T follicular helper cell (primary cell): ENCODE measurements around the gene PGM3.

Experiments used
- DNase-seq: peaks from one replicate; pipeline ENCODE4 v3.0.0-alpha.2; 2020; ENCODE audit warnings: low read depth

The PGM3 gene

GRCh38 chr6:83183082-83183828 lies 9.8 kb downstream of the PGM3 start:
- no peak for DNase-seq

- DNase-seq = no peak
Observed at GRCh38 chr6:83182114-83182513, 11.0 kb downstream of the PGM3 start.

- DNase-seq = no peak
Observed at GRCh38 chr6:83180426-83180950, 12.6 kb downstream of the PGM3 start.

GRCh38 chr6:83176246-83176645 lies 16.8 kb downstream of the PGM3 start:
- no peak for DNase-seq

- no peak for DNase-seq
Observed at GRCh38 chr6:83169511-83169910, 23.6 kb downstream of the PGM3 start.

GRCh38 chr6:83169106-83169505 lies 24.0 kb downstream of the PGM3 start:
- no peak for DNase-seq

GRCh38 chr6:83168556-83168955 lies 24.5 kb downstream of the PGM3 start:
- DNase-seq = no peak

DNA sequence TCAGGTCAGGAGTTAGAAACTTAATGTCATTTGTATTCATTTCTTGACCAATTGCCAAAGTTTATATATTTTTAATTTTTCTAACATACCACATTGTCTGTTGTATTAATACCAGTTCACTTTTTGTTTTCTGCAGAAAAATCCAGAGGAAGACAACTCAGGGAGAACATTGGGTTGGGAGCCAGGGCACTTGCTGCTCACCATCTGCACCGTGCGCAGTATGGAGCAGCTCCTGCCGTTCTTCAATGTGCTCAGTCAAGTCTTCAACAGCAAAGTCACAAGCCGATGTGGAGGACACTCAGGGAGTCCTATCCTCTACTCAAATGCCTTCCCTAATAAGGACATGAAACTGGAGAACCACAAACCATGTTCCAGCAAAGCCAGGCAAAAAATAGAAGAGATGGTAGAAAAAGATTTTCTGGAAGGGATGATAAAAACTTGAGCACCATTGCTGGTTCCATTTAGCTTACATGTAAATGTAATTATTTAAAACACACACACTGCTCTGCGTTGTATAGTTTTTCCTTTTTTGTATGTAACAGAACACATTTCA lies 25.3 kb downstream of the PGM3 start:
- no peak for DNase-seq

GRCh38 chr6:83160167-83160566 lies 32.9 kb downstream of the PGM3 start:
- DNase-seq = no peak

DNA sequence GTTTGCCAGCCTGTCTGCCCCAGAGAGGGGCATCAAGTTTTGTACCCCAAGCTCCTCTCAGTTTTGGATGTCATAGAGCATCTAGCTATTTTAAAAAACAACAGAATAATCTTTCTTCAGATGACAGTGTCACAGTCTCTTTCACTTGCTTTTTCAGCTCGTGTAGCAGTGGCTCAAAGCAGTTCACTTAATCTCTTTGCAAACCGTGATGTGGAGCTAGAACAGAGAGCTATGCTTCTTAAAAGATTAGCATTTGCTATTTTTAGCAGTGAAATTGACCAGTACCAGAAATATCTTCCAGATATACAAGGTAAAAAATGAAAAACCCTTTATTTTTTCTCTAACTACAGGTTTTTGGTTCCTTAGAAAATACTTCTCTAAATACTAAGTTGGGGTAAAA lies 37.3 kb downstream of the PGM3 start:
- no peak for DNase-seq

- no peak for DNase-seq
Observed at GRCh38 chr6:83153883-83154521, 39.1 kb downstream of the PGM3 start.

DNA sequence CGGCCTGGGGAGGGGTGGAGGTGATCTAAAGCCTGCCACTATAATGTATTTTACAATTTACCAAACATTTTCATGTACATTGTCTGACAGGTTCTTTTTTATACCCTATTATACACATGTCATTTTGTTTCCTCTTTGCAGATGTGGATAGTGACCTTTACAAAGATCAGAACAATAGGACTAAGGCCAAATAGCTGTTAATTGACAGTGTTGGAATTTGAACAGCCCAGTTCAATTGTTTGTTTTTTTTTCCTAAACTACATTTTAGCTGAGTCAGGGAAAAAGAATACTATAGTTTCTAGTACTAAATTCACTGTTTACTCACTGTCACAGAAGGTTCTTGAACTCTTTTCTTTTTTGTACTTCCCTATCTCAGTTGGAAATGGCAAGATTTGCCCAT lies 40.2 kb downstream of the PGM3 start:
- DNase-seq = no peak

GRCh38 chr6:83151114-83151513 lies 42.0 kb downstream of the PGM3 start:
- DNase-seq = no peak

- DNase-seq = no peak
Observed at GRCh38 chr6:83138758-83139157, 54.3 kb downstream of the PGM3 start.

GRCh38 chr6:83138118-83138722 lies 54.8 kb downstream of the PGM3 start:
- DNase-seq = no peak

DNA sequence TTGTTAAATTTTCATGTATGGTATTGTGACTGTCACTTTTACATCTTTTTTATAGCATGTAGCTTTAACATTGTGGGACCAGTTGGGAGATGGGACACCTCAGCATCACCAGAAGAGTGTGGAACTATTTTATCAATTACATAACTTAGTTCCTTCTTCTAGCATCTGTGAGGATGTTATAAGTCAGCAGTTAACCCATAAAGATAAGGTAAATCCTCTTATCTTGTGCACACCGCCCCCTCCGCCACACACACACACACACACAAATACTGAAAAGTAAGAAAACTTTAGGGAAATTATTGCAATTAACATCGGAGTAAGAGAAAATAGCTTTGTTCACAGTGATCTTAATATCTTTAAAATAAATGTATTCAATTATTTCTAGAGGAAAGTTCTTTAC lies 60.9 kb downstream of the PGM3 start:
- DNase-seq = no peak

DNA sequence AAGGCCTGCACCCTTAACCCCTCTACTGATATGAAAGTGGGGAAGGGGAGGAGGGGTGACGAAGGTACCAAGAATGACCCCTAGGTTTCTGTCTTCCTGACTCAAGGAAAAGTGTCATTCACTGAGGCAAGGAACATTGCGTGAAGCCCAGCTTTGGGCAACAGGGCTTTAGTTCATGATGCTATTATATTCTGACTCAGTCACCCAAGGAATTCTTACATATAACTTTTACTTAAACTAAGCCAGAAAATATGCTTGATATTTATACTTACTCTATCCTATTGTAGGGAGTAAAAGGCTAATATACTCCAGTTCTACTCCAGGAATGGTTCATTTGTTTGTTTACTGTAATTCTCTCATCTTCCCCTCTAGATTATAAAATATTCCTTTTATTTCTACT lies 65.1 kb downstream of the PGM3 start:
- DNase-seq = no peak

DNA sequence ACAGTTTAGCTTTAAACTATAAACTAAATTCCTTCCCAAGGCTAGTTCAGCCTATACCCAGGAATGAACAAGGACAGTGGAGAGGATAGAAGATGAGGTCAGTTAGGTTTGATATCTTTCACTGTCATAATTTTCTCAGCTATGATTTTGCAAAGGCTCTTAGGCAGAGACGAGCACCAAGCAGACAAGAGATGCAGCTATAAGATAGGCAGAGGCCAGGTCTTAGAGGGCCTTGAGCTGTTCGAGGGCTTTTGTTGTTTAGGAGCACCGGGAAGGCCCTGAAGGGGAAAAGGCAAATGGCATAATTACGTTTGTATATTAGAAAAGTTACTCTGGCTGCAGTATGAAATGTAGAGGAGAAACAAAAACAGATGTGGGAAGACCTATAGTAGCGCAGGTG lies 65.8 kb downstream of the PGM3 start:
- DNase-seq = no peak

DNA sequence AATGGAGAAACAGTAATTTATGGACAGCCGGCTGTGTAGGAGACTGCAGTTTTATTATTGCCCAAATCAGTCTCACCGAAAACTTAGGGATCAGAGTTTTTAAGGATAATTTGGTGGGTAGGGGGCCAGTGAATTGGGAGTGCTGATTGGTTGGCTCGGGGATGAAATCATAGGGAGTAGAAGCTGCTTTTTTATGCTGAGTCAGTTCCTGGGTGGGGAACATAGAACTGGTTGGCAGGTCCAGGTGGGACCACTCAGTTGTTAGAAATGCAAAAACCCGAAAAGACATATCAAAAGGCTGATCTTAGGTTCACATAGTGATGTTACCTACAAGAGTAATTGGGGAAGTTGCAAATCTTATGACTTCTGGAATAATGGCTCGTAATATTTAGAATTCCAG lies 66.3 kb downstream of the PGM3 start:
- no peak for DNase-seq

DNA sequence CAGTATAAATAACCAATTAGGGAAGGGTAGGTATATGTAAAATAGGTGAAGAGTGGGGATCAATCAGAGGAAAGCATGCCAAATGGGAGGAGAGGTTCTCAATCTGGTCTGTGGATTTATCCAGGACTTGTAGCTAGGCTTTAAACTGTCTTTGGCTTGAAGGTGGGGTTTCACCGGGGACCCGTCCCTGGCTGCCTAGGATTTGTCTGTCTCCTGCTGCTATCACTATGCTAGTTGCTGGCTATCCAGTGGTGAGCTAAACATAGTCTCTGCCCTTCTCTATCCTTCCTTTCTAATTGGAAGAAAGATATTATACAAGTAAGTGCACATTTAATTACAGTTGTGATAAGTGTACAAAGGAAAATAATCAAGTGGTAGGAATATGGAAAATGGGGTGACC lies 66.8 kb downstream of the PGM3 start:
- no peak for DNase-seq

GRCh38 chr6:83125425-83125824 lies 67.6 kb downstream of the PGM3 start:
- DNase-seq = no peak

GRCh38 chr6:83124553-83124952 lies 68.5 kb downstream of the PGM3 start:
- no peak for DNase-seq

- DNase-seq = no peak
Observed at GRCh38 chr6:83119742-83120300, 73.2 kb downstream of the PGM3 start.
